HepG2 (cell line): ENCODE results near the gene ACBD7. TPM values are rescaled to one million over a fixed set of nuclear protein-coding genes. Genes with fewer than 3 reads are reported as not detected.

ENCODE experiments used
- CEBPG ChIP-seq: IDR thresholded peaks from 2 replicates; pipeline ENCODE4 v1.6.1; 2016
- JUND ChIP-seq: sonication (generic); formaldehyde crosslinking; IDR thresholded peaks from 2 replicates; pipeline ENCODE4 v1.8.0; 2022; ENCODE audit warnings: mild to moderate bottlenecking, missing genetic modification reagents
- KDM4B ChIP-seq: sonication (generic); formaldehyde crosslinking; IDR thresholded peaks from 2 replicates; pipeline ENCODE4 v1.4.0; 2020; ENCODE audit warnings: missing genetic modification reagents
- PAWR ChIP-seq: sonication (generic); formaldehyde crosslinking; IDR thresholded peaks from 2 replicates; pipeline ENCODE4 v1.4.0; 2020; ENCODE audit warnings: missing genetic modification reagents, mild to moderate bottlenecking, borderline replicate concordance
- PHF21A ChIP-seq: sonication (generic); formaldehyde crosslinking; IDR thresholded peaks from 2 replicates; pipeline ENCODE4 v1.5.0; 2020; ENCODE audit warnings: mild to moderate bottlenecking, missing genetic modification reagents
- ZBTB8A ChIP-seq: sonication (generic); formaldehyde crosslinking; IDR thresholded peaks from 2 replicates; pipeline ENCODE4 v1.4.0; 2020; ENCODE audit warnings: mild to moderate bottlenecking, low read depth, missing genetic modification reagents, borderline replicate concordance
- ZNF280B ChIP-seq: sonication (generic); formaldehyde crosslinking; IDR thresholded peaks from 2 replicates; pipeline ENCODE4 v1.5.0; 2020; ENCODE audit warnings: missing genetic modification reagents, mild to moderate bottlenecking, borderline replicate concordance
- ZNF343 ChIP-seq: sonication (generic); formaldehyde crosslinking; IDR thresholded peaks from 2 replicates; pipeline ENCODE4 v1.4.0; 2020; ENCODE audit warnings: mild to moderate bottlenecking, missing genetic modification reagents
- ZNF468 ChIP-seq: sonication (generic); formaldehyde crosslinking; IDR thresholded peaks from 2 replicates; pipeline ENCODE4 v1.8.0; 2022; ENCODE audit warnings: mild to moderate bottlenecking, moderate library complexity, missing genetic modification reagents
- ZNF710 ChIP-seq: sonication (generic); formaldehyde crosslinking; IDR thresholded peaks from 2 replicates; pipeline ENCODE4 v1.5.0; 2020; ENCODE audit warnings: mild to moderate bottlenecking, missing genetic modification reagents, borderline replicate concordance
- polyA plus RNA-seq, 8 experiments: library from polyadenylated mRNA; depleted of rRNA in 3 of 8; stranded (reverse) in 7 of 8; unstranded in 1 of 8; fragments of >200 nt; fragmentation: Illumina TruSeq in 4 of 8; extraction: Trizol in 4 of 8; gene quantifications; 2 replicates each; pipeline versions ENCODE4 v1.2.1 to v1.2.3, GENCODE V29; 2011 to 2016; ENCODE audit warnings: low read depth in 4 of 8, missing spikeins in 1 of 8, mixed read lengths in 1 of 8; ENCODE audit not compliant: insufficient read depth in 1 of 8
- total RNA-seq, 5 experiments: library from RNA; depleted of rRNA; stranded (reverse); fragments of >200 nt; fragmentation: Illumina TruSeq; extraction: Trizol; gene quantifications; 2 replicates each; pipeline ENCODE4 v1.2.3, GENCODE V29; 2016; ENCODE audit warnings: low read depth in 1 of 5

Gene ACBD7
- total and polyA plus RNA-seq, 2 of the 13 experiments (the other 11 are each of a cell fraction or from before 2014, with no cell fraction given) = 1.4 to 2.6 TPM

GRCh38 chr10:15083674-15084501 is 4.7 kb downstream of the ACBD7 start (continued):
- TF ChIP-seq ZNF710 (CRISPR knock-in tag) (no peak), KDM4B (CRISPR knock-in tag) (no peak), JUND (CRISPR knock-in tag) (no peak), ZBTB8A (CRISPR knock-in tag) (no peak), PHF21A (0 out of 2 replicates have a peak, but pooled peaks have one; percentile 3), ZNF280B (CRISPR knock-in tag) (no peak), PAWR (CRISPR knock-in tag) (no peak), ZNF468 (CRISPR knock-in tag) (0 out of 2 replicates have a peak, but pooled peaks have one; percentile 44), CEBPG (CRISPR knock-in tag) (no peak), ZNF343 (no peak)
